H9 (cell line): Measurements from ENCODE around the gene CCDC194. TPM values are rescaled to one million over a fixed set of nuclear protein-coding genes. Genes with fewer than 3 reads are reported as not detected.
A peak's percentile ranks its signal among the peaks of the same experiment; 100 is the strongest.

Experiments used
- DNase-seq: peaks from one replicate; pipeline ENCODE4 v3.0.0-alpha.2; 2017
- H2AFZ ChIP-seq: one replicate; pipeline ENCODE4 v1.6.1; 2013; ENCODE audit warnings: mild to moderate bottlenecking, low read length, control low read depth, moderate library complexity
- H2AK5ac ChIP-seq: 2 replicates; pipeline ENCODE4 v1.6.1; 2013; ENCODE audit warnings: low read length, control low read depth, mixed read lengths; ENCODE audit not compliant: insufficient read length
- H2BK120ac ChIP-seq: one replicate; pipeline ENCODE4 v1.6.1; 2013; ENCODE audit warnings: low read depth, mild to moderate bottlenecking, low read length, control low read depth, inconsistent platforms; ENCODE audit not compliant: poor library complexity, severe bottlenecking
- H2BK12ac ChIP-seq: 2 replicates; pipeline ENCODE4 v1.6.1; 2013; ENCODE audit warnings: low read length, control low read depth, mixed read lengths, low read depth; ENCODE audit not compliant: insufficient read length
- H2BK15ac ChIP-seq: 2 replicates; pipeline ENCODE4 v1.6.1; 2013; ENCODE audit warnings: low read depth, low read length, control low read depth
- H2BK20ac ChIP-seq: one replicate; pipeline ENCODE4 v1.6.1; 2013; ENCODE audit warnings: low read depth, mild to moderate bottlenecking, low read length, control low read depth, inconsistent platforms; ENCODE audit not compliant: poor library complexity, severe bottlenecking
- H2BK5ac ChIP-seq: 2 replicates; pipeline ENCODE4 v1.6.1; 2013; ENCODE audit warnings: low read length, control low read depth, mixed read lengths; ENCODE audit not compliant: insufficient read length
- H3K14ac ChIP-seq: 2 replicates; pipeline ENCODE4 v1.6.1; 2013; ENCODE audit warnings: low read length, control low read depth; ENCODE audit not compliant: insufficient read depth
- H3K18ac ChIP-seq: 2 replicates; pipeline ENCODE4 v1.6.1; 2013; ENCODE audit warnings: low read depth, mild to moderate bottlenecking, mixed read lengths, low read length, control low read depth; ENCODE audit not compliant: insufficient read length
- H3K23ac ChIP-seq: 2 replicates; pipeline ENCODE4 v1.6.1; 2013; ENCODE audit warnings: low read length, control low read depth, mixed read lengths, low read depth; ENCODE audit not compliant: insufficient read length
- H3K23me2 ChIP-seq: 2 replicates; pipeline ENCODE4 v1.6.1; 2013; ENCODE audit warnings: low read depth, mild to moderate bottlenecking, mixed read lengths, low read length, control low read depth; ENCODE audit not compliant: insufficient read length, poor library complexity, severe bottlenecking
- H3K27ac ChIP-seq: 2 replicates; pipeline ENCODE4 v1.5.1; 2013; ENCODE audit warnings: low read length, control low read depth, mixed read lengths, low read depth; ENCODE audit not compliant: insufficient read length
- H3K27me3 ChIP-seq: 2 replicates; pipeline ENCODE4 v1.6.1; 2013; ENCODE audit warnings: low read length, control low read depth, inconsistent platforms; ENCODE audit not compliant: insufficient read depth
- H3K4ac ChIP-seq: 2 replicates; pipeline ENCODE4 v1.6.1; 2013; ENCODE audit warnings: low read depth, mild to moderate bottlenecking, control low read depth, inconsistent platforms, low read length, moderate library complexity
- H3K4me1 ChIP-seq: 2 replicates; pipeline ENCODE4 v1.6.1; 2013; ENCODE audit warnings: low read length, control low read depth, inconsistent platforms; ENCODE audit not compliant: insufficient read depth
- H3K4me2 ChIP-seq: 2 replicates; pipeline ENCODE4 v1.6.1; 2013; ENCODE audit warnings: low read length, control low read depth, mixed read lengths; ENCODE audit not compliant: insufficient read length, insufficient read depth
- H3K56ac ChIP-seq: 2 replicates; pipeline ENCODE4 v1.6.1; 2013; ENCODE audit warnings: low read depth, mild to moderate bottlenecking, mixed read lengths, low read length, control low read depth; ENCODE audit not compliant: insufficient read length
- H3K79me1 ChIP-seq: 2 replicates; pipeline ENCODE4 v1.6.1; 2013; ENCODE audit warnings: low read depth, mild to moderate bottlenecking, moderate library complexity, low read length, control low read depth, inconsistent platforms; ENCODE audit not compliant: insufficient read depth, poor library complexity, severe bottlenecking
- H3K79me2 ChIP-seq: 2 replicates; pipeline ENCODE4 v1.6.1; 2013; ENCODE audit warnings: low read length, control low read depth, inconsistent platforms; ENCODE audit not compliant: insufficient read depth
- H3K9ac ChIP-seq: 2 replicates; pipeline ENCODE4 v1.6.1; 2013; ENCODE audit warnings: low read length, control low read depth, mixed read lengths; ENCODE audit not compliant: insufficient read length; ENCODE audit errors: extremely low read depth
- H3K9me3 ChIP-seq: one replicate; pipeline ENCODE4 v1.6.1; 2013; ENCODE audit warnings: low read depth, low read length, inconsistent platforms; ENCODE audit not compliant: control insufficient read depth
- H3T11ph ChIP-seq: one replicate; pipeline ENCODE4 v1.6.1; 2013; ENCODE audit warnings: mild to moderate bottlenecking, low read length, control low read depth, inconsistent platforms
- H4K20me1 ChIP-seq: one replicate; pipeline ENCODE4 v1.6.1; 2013; ENCODE audit not compliant: control insufficient read depth, insufficient read length, insufficient read depth
- H4K5ac ChIP-seq: 2 replicates; pipeline ENCODE4 v1.6.1; 2013; ENCODE audit warnings: low read depth, mild to moderate bottlenecking, mixed read lengths, low read length, control low read depth; ENCODE audit not compliant: insufficient read length
- H4K8ac ChIP-seq: replicated peaks from 2 replicates; pipeline ENCODE4 v1.6.1; 2013; ENCODE audit warnings: low read length, control low read depth, mixed read lengths, low read depth; ENCODE audit not compliant: insufficient read length
- H4K91ac ChIP-seq: 2 replicates; pipeline ENCODE4 v1.6.1; 2013; ENCODE audit warnings: low read depth, mild to moderate bottlenecking, moderate library complexity, mixed read lengths, low read length, control low read depth; ENCODE audit not compliant: insufficient read length
- H3K27ac Mint-ChIP-seq, 3 experiments: 2 replicates in 2 of 3; 3 replicates in 1 of 3; pipeline ENCODE4 v1.8.0; 2020 to 2021; ENCODE audit warnings: mixed read lengths in 3 of 3, mild to moderate bottlenecking in 1 of 3, moderate library complexity in 1 of 3
- H3K27me3 Mint-ChIP-seq: 2 replicates; pipeline ENCODE4 v1.8.0; 2021; ENCODE audit warnings: low read depth, mild to moderate bottlenecking, moderate library complexity, mixed read lengths
- H3K36me3 Mint-ChIP-seq, 3 experiments: 2 replicates in 2 of 3; 3 replicates in 1 of 3; pipeline ENCODE4 v1.8.0; 2020 to 2021; ENCODE audit warnings: low read depth in 3 of 3, mixed read lengths in 3 of 3; ENCODE audit not compliant: insufficient read depth in 1 of 3
- H3K4me1 Mint-ChIP-seq, 2 experiments: 2 replicates each; pipeline ENCODE4 v1.8.0; 2020; ENCODE audit warnings: mixed read lengths in 2 of 2
- H3K4me3 Mint-ChIP-seq, 2 experiments: 2 replicates in 1 of 2; 3 replicates in 1 of 2; pipeline ENCODE4 v1.8.0; 2020 to 2021; ENCODE audit warnings: mild to moderate bottlenecking in 2 of 2, mixed read lengths in 2 of 2, moderate library complexity in 1 of 2
- H3K9me3 Mint-ChIP-seq, 2 experiments: 2 replicates in 1 of 2; 3 replicates in 1 of 2; pipeline ENCODE4 v1.8.0; 2020; ENCODE audit warnings: mild to moderate bottlenecking in 2 of 2, mixed read lengths in 2 of 2, moderate library complexity in 1 of 2
- CTCF ChIP-seq: fragments of 200-600 bp; sonication (generic); conservative IDR thresholded peaks from 3 replicates; pipeline ENCODE4 v1.8.0; 2021; ENCODE audit warnings: antibody characterized with exemption, mild to moderate bottlenecking
- WGBS: extraction: QIAGEN DNeasy Blood & Tissue Kit; methylation state at CpG from one replicate; pipeline ENCODE4 v1.1.7; 2013; ENCODE audit warnings: missing lambda C conversion rate, low lambda C conversion rate, mixed read lengths; ENCODE audit not compliant: insufficient read length; ENCODE audit errors: extremely low coverage; 5-methylcytosine and 5-hydroxymethylcytosine counted together
- total RNA-seq: library from RNA; stranded (reverse); gene quantifications from 2 replicates; pipeline ENCODE4 v1.2.1, GENCODE V29; 2021

CCDC194 gene
- total RNA-seq, 1 experiment from 2014 or later, result 0.68 TPM

DNA sequence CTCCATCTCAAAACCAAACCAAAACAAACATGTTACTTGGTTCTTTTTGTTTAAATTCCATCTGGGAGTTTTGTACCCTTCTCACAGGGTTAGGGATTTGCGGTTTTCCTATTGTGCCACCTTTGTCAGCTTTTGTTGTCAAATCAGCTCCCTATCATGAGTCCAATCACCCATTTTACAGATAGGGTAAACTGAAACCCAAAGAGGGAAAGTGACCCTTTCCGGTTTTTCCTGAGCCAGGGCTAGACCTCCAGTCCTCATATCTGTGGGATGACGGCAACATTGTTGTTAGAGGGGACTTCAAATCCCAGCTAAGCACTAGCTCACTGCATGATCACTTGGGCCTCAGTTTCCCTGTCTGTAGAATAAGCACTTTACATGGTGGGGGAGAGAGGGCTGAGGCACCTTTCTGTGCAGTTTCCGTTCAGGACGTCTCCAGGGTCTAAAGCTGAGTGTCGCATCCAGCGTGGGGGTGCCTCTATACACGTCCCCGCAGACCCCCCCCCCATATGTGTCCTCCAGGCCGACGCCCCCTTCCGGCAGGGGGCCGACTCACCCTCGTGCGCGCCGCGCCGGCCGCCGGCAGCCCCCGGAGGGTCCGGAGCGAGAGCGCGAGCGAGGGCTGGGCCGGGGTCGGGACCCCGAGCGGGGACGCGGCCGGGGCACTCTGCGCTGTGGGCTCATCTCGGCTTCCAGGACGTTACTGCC, 3.9 kb downstream of the CCDC194 start:
- Histone ChIP-seq H2AFZ (no peak overlapping the region), H2BK20ac (no peak overlapping the region), H3K18ac (peak overlapping the region; percentile 11), H3K4ac (no peak overlapping the region), H3K79me1 (no peaks in the 10 kb centered on the region), H4K20me1 (no peaks in the 10 kb centered on the region), H3K4me1 (no peaks in the 10 kb centered on the region), H3K23ac (no peak overlapping the region), H3K9me3 (no peaks in the 10 kb centered on the region), H3K27ac (no peak overlapping the region), H2BK15ac (no peak overlapping the region; the same call in 1 of the 2 replicates), H3K56ac (no peak overlapping the region), H3K23me2 (peaks cover 14% of the 10 kb centered on the region), H2BK5ac (no peak overlapping the region), H3K4me2 (peak overlapping the region; percentile 72), H4K5ac (no peak overlapping the region), H3K27me3 (no peaks in the 10 kb centered on the region), H2AK5ac (no peak overlapping the region), H2BK12ac (no peak overlapping the region), H4K8ac (no peak overlapping the region), H2BK120ac (no peak overlapping the region), H3K9ac (no peak overlapping the region), H3K14ac (no peak overlapping the region; the same call in 1 of the 2 replicates), H3K79me2 (no peaks in the 10 kb centered on the region), H4K91ac (no peak overlapping the region), H3T11ph (no peak overlapping the region)
- no CpG with 5 or more reads among the region's 37 CpGs for WGBS
- Mint-ChIP-seq H3K27ac (no peak overlapping the region), H3K4me3 (peak overlapping the region; percentile 90 to 94), H3K9me3 (peaks cover 9 to 10% of the 10 kb centered on the region in 2 experiments), H3K4me1 (peaks cover 9 to 11% of the 10 kb centered on the region in 2 experiments), H3K27me3 (peaks cover 22% of the 10 kb centered on the region), H3K36me3 (no peaks in the 10 kb centered on the region; a peak in 1 of 7 replicates)
- DNase-seq, result no peak
- peak; percentile 47 for TF ChIP-seq CTCF
